Endodermal cell (in vitro differentiated cells): ENCODE data around the gene KIRREL2. TPM values are rescaled to one million over a fixed set of nuclear protein-coding genes. Genes with fewer than 3 reads are reported as not detected.
"Not testable (repeated sequence)": the region's sequence is repeated elsewhere in the genome, so short reads cannot be mapped to it uniquely, and the experiment has no call there.

Source experiments
- DNase-seq: peaks from one replicate; pipeline ENCODE4 v3.0.0-alpha.2; 2017
- H3K27ac ChIP-seq: 2 replicates; pipeline ENCODE4 v1.5.1; 2013; ENCODE audit warnings: mild to moderate bottlenecking, low read depth, low read length, moderate library complexity
- H3K27me3 ChIP-seq: 2 replicates; pipeline ENCODE4 v1.6.1; 2013; ENCODE audit warnings: mild to moderate bottlenecking, low read length, moderate library complexity; ENCODE audit not compliant: insufficient read depth, control insufficient read depth, poor library complexity, severe bottlenecking
- H3K36me3 ChIP-seq: 2 replicates; pipeline ENCODE4 v1.7.0; 2013; ENCODE audit warnings: mild to moderate bottlenecking, low read length, moderate library complexity; ENCODE audit not compliant: control insufficient read depth, insufficient read depth
- H3K4me1 ChIP-seq: one replicate; pipeline ENCODE4 v1.7.0; 2013; ENCODE audit warnings: low read length; ENCODE audit not compliant: control insufficient read depth, insufficient read depth
- H3K4me3 ChIP-seq: 2 replicates; pipeline ENCODE4 v1.5.1; 2013; ENCODE audit warnings: mild to moderate bottlenecking, low read length, moderate library complexity
- H3K9ac ChIP-seq: 2 replicates; pipeline ENCODE4 v1.6.1; 2013; ENCODE audit warnings: mild to moderate bottlenecking, low read length, moderate library complexity; ENCODE audit not compliant: poor library complexity, severe bottlenecking; ENCODE audit errors: extremely low read depth
- H3K9me3 ChIP-seq: 2 replicates; pipeline ENCODE4 v1.6.1; 2013; ENCODE audit warnings: mild to moderate bottlenecking, low read length, moderate library complexity; ENCODE audit not compliant: control insufficient read depth
- H3K27ac Mint-ChIP-seq: 2 replicates; pipeline ENCODE4 v1.8.0; 2020; ENCODE audit warnings: mixed read lengths
- H3K27me3 Mint-ChIP-seq: 2 replicates; pipeline ENCODE4 v1.8.0; 2021; ENCODE audit warnings: mild to moderate bottlenecking, mixed read lengths; ENCODE audit not compliant: insufficient read depth
- H3K36me3 Mint-ChIP-seq: 2 replicates; pipeline ENCODE4 v1.8.0; 2020; ENCODE audit warnings: low read depth, mixed read lengths
- H3K4me1 Mint-ChIP-seq: 2 replicates; pipeline ENCODE4 v1.8.0; 2020; ENCODE audit warnings: mixed read lengths
- H3K4me3 Mint-ChIP-seq: 2 replicates; pipeline ENCODE4 v1.8.0; 2020; ENCODE audit warnings: mild to moderate bottlenecking, moderate library complexity, mixed read lengths
- H3K9me3 Mint-ChIP-seq: 2 replicates; pipeline ENCODE4 v1.8.0; 2020; ENCODE audit warnings: mild to moderate bottlenecking, mixed read lengths
- WGBS, 2 experiments: methylation state at CpG; one replicate each; pipeline versions ENCODE4 v1.1.5 to v1.1.7; 2013; ENCODE audit warnings: missing lambda C conversion rate in 2 of 2, mixed read lengths in 1 of 2; ENCODE audit not compliant: insufficient coverage in 1 of 2, insufficient read length in 1 of 2; 5-methylcytosine and 5-hydroxymethylcytosine counted together
- total RNA-seq, 2 donors: library from RNA; stranded (reverse); fragmentation: NEBNext Ultra II Directional in 1 of 2; extraction: Animal tissue kit (Norgen Biotek cat#: 25700) in 1 of 2; gene quantifications; 2 replicates in 1 of 2; 3 replicates in 1 of 2; pipeline ENCODE4 v1.2.1, GENCODE V29; 2021
- TF ChIP-seq, protein P1 (sequence below): fragments of 200-600 bp; sonication (generic); conservative IDR thresholded peaks from 2 replicates; pipeline ENCODE4 v1.5.0; 2021; ENCODE audit warnings: antibody characterized with exemption, mild to moderate bottlenecking

KIRREL2 gene
- total RNA-seq, 2 donors from 2014 or later, result 1.4 to 2.3 TPM

DNA sequence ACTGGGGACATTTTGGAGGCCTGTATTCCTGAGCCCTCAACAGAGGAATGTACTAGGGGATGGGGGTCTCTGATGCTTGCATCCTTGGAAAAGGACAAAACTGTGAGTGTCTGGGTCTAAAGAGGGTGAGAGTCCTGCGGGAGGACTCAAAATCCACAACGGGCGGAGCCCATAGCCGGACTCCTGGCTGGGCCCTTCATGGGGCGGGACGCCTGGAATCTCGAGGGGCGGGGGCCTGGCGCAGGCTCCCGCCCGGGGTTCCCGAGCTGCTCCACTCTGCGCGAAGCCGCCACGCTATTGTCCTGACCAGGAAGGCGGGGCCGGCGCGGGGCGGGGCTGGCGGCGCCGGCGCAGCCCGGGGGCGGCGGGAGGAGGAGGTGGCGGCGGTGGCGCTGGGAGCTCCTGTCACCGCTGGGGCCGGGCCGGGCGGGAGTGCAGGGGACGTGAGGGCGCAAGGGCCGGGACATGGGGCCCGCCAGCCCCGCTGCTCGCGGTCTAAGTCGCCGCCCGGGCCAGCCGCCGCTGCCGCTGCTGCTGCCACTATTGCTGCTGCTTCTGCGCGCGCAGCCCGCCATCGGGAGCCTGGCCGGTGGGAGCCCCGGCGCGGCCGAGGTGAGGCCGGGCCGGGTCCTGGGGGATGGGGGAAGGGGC lies 11.6 kb downstream of the KIRREL2 start, which contains the start of gene APLP1:
TSS of gene APLP1 (plus strand) at position 403 of the 651 bp plus-strand sequence. CDS start at position 466, 63 bp downstream.
- Histone ChIP-seq H3K4me1 (no peaks in the 10 kb centered on the region), H3K27ac (peak within 1 kb of the TSS; percentile 96), H3K4me3 (peak within 1 kb of the TSS; percentile 73), H3K9ac (no peak within 1 kb of the TSS), H3K27me3 (peaks cover 54% of the 10 kb centered on the region), H3K36me3 (no peaks in the 10 kb centered on the region), H3K9me3 (no peaks in the 10 kb centered on the region)
- WGBS, 2 experiments, result 0% methylated on average over 2 to 60 of the region's 60 CpGs
- Mint-ChIP-seq H3K4me1 (peaks cover 3% of the 10 kb centered on the region), H3K36me3 (no peaks in the 10 kb centered on the region), H3K27me3 (peaks cover 50% of the 10 kb centered on the region), H3K4me3 (peak within 1 kb of the TSS; percentile 48), H3K9me3 (no peaks in the 10 kb centered on the region), H3K27ac (no peak within 1 kb of the TSS)
- TF ChIP-seq, protein P1, sequence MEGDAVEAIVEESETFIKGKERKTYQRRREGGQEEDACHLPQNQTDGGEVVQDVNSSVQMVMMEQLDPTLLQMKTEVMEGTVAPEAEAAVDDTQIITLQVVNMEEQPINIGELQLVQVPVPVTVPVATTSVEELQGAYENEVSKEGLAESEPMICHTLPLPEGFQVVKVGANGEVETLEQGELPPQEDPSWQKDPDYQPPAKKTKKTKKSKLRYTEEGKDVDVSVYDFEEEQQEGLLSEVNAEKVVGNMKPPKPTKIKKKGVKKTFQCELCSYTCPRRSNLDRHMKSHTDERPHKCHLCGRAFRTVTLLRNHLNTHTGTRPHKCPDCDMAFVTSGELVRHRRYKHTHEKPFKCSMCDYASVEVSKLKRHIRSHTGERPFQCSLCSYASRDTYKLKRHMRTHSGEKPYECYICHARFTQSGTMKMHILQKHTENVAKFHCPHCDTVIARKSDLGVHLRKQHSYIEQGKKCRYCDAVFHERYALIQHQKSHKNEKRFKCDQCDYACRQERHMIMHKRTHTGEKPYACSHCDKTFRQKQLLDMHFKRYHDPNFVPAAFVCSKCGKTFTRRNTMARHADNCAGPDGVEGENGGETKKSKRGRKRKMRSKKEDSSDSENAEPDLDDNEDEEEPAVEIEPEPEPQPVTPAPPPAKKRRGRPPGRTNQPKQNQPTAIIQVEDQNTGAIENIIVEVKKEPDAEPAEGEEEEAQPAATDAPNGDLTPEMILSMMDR, result no peak
- DNase-seq, result peak; percentile 86

DNA sequence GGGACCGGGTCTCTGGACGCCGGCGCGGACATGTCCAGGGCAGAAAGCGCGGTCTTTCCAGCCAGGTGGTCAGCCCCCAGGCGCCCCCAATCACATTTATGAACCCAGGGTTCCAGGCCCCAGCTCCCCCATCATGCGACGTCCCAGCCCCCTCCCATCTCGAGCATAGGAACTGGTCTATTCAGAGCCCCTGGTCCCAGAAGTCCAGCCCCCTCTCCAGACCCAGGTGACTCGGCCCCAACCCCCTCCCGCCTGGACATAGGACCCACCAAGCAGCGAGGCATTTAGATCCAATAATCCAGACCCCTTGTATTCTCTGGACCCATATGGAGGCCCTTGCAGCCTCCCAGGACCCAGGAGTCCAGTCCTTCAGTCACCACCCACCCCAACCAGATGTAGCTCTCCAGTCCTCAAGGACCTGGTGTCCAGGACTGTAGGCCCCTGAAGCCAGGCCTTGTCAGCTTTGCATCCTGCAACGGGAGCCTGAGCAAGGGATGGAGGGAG lies 12.2 kb downstream of the KIRREL2 start:
- H3K27ac ChIP-seq, result peak overlapping the region; percentile 96
- TF ChIP-seq, protein P1, result no peak
- 1 to 2% methylated on average over 8 to 15 of the region's 15 CpGs for WGBS, 2 experiments
- no peaks in the 10 kb centered on the region for H3K9me3 ChIP-seq
- peak overlapping the region; percentile 71 for H3K4me3 ChIP-seq
- H3K27me3 ChIP-seq, result peaks cover 54% of the 10 kb centered on the region
- H3K36me3 ChIP-seq, result no peaks in the 10 kb centered on the region
- peaks cover 3% of the 10 kb centered on the region for H3K4me1 Mint-ChIP-seq
- H3K9ac ChIP-seq, result no peak overlapping the region
- no peaks in the 10 kb centered on the region for H3K4me1 ChIP-seq
- DNase-seq, result no peak
- H3K36me3 Mint-ChIP-seq, result no peaks in the 10 kb centered on the region
- H3K27ac Mint-ChIP-seq, result no peak overlapping the region
- H3K9me3 Mint-ChIP-seq, result no peaks in the 10 kb centered on the region
- H3K27me3 Mint-ChIP-seq, result peaks cover 46% of the 10 kb centered on the region
- H3K4me3 Mint-ChIP-seq, result peak overlapping the region; percentile 48

DNA sequence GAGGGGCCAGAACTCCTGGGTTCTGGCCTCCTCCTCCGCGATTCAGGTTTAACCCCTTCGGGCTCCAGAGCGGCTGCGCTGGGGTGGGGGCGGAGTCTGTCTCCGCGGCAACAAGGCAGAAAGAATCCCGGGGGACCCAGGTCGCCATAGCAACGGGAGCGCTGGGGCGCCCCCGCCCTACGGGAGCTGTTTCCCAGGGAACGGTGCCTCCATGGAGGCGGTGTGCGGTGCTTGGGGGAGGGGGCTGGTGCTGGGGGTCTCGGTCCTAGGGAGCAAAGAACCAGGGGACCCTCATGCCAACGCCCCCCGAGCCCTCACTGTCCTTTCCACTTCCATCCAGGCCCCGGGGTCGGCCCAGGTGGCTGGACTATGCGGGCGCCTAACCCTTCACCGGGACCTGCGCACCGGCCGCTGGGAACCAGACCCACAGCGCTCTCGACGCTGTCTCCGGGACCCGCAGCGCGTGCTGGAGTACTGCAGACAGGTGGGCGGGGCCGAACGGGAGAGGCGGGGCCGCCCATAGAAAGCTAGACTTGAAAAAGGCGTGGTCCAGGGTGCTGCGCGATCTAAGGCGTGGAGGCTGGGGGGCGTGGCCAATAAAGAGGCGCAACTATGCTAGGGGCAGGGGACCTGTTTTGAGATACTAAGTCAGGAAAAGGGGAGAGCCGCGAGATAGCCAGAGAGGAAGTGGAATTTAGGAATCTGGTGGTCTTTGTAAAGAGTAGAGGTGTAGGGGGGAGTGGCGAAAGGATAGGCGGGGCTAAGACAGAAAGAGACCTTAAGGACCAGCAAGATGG lies 12.8 kb downstream of the KIRREL2 start:
- no peaks in the 10 kb centered on the region for H3K36me3 ChIP-seq
- H3K36me3 Mint-ChIP-seq, result no peaks in the 10 kb centered on the region
- H3K4me3 ChIP-seq, result peak overlapping the region; percentile 71
- H3K27ac ChIP-seq, result peak overlapping the region; percentile 96
- H3K9me3 ChIP-seq, result no peaks in the 10 kb centered on the region
- H3K4me3 Mint-ChIP-seq, result peak overlapping the region; percentile 48
- peaks cover 48% of the 10 kb centered on the region for H3K27me3 ChIP-seq
- TF ChIP-seq, protein P1, result no peak
- no peak overlapping the region for H3K9ac ChIP-seq
- WGBS, 2 experiments, result 1% methylated on average over 25 to 51 of the region's 51 CpGs
- no peaks in the 10 kb centered on the region for H3K9me3 Mint-ChIP-seq
- DNase-seq, result peak; percentile 98
- H3K4me1 ChIP-seq, result no peaks in the 10 kb centered on the region
- H3K4me1 Mint-ChIP-seq, result peaks cover 3% of the 10 kb centered on the region
- H3K27ac Mint-ChIP-seq, result no peak overlapping the region
- peaks cover 44% of the 10 kb centered on the region for H3K27me3 Mint-ChIP-seq

DNA sequence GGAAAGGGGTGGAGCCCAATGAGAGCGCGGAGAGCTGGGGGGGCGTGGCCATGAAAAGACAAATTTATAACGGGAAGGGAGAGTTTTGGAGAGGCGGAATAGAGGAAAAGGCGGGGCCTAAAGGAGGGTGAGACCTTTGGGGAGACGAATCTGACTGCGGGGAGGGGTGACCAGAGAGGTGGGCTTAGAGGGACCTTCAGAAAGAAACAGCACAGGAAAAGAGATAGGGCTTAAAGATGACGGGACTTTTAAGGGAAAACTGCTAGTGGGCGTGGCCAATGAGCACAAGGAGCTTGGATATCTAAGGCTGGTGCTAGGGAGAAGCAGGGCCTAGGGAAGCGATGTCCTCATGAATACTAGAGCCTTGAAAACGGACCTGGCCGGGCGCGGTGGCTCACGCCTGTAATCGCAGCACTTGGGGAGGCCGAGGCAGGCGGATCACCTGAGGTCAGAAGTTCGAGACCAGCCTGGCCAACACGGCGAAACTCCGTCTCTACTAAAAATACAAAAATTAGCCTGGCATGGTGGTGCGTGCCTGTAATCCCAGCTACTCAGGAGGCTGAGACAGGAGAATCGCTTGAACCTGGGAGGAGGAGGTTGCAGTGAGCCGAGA lies 13.5 kb downstream of the KIRREL2 start:
- peaks cover 41% of the 10 kb centered on the region for H3K27me3 ChIP-seq
- H3K4me1 Mint-ChIP-seq, H3K9me3 ChIP-seq, H3K36me3 Mint-ChIP-seq, H3K27ac Mint-ChIP-seq, H3K4me1 ChIP-seq, H3K36me3 ChIP-seq, H3K9me3 Mint-ChIP-seq, H3K9ac ChIP-seq: not testable (repeated sequence)
- H3K4me3 Mint-ChIP-seq, result peak overlapping the region; percentile 47
- peak overlapping the region; percentile 71 for H3K4me3 ChIP-seq
- H3K27ac ChIP-seq, result peak overlapping the region; percentile 60
- peak; percentile 96 for DNase-seq
- WGBS, 2 experiments, result 46 to 54% methylated on average over 19 to 26 of the region's 26 CpGs
- peaks cover 40% of the 10 kb centered on the region for H3K27me3 Mint-ChIP-seq
